Breast epithelium (tissue), 3 donors: ENCODE data around the gene ATP6V1G2.

ENCODE experiments used
- POLR2A ChIP-seq: fragments of 450-650 bp; IDR thresholded peaks from one replicate; pipeline ENCODE4 v1.6.1; 2016; ENCODE audit warnings: antibody characterized with exemption, mild to moderate bottlenecking, moderate library complexity
- POLR2AphosphoS5 ChIP-seq, 3 donors: sonication (generic); formaldehyde crosslinking; IDR thresholded peaks; one replicate each; pipeline ENCODE4 v1.6.1; 2017; ENCODE audit warnings: antibody characterized with exemption in 3 of 3
- TF ChIP-seq, protein P1 (sequence below), 3 donors: fragments of 450-650 bp; IDR thresholded peaks; one replicate each; pipeline ENCODE4 v1.5.1; 2016 to 2017; ENCODE audit warnings: antibody characterized with exemption in 3 of 3, mild to moderate bottlenecking in 3 of 3, moderate library complexity in 3 of 3

DNA sequence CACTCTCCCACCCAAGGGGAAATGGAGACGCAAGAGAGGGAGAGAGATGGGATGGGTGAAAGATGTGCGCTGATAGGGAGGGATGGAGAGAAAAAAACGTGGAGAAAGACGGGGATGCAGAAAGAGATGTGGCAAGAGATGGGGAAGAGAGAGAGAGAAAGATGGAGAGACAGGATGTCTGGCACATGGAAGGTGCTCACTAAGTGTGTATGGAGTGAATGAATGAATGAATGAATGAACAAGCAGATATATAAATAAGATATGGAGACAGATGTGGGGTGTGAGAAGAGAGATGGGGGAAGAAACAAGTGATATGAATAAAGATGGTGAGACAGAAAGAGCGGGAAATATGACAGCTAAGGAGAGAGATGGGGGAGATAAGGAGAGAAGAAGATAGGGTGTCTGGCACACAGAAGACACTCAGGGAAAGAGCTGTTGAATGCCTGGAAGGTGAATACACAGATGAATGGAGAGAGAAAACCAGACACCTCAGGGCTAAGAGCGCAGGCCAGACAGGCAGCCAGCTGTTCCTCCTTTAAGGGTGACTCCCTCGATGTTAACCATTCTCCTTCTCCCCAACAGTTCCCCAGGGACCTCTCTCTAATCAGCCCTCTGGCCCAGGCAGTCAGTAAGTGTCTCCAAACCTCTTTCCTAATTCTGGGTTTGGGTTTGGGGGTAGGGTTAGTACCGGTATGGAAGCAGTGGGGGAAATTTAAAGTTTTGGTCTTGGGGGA is 29.7 kb upstream of the ATP6V1G2 start:
- TF ChIP-seq, protein P1, sequence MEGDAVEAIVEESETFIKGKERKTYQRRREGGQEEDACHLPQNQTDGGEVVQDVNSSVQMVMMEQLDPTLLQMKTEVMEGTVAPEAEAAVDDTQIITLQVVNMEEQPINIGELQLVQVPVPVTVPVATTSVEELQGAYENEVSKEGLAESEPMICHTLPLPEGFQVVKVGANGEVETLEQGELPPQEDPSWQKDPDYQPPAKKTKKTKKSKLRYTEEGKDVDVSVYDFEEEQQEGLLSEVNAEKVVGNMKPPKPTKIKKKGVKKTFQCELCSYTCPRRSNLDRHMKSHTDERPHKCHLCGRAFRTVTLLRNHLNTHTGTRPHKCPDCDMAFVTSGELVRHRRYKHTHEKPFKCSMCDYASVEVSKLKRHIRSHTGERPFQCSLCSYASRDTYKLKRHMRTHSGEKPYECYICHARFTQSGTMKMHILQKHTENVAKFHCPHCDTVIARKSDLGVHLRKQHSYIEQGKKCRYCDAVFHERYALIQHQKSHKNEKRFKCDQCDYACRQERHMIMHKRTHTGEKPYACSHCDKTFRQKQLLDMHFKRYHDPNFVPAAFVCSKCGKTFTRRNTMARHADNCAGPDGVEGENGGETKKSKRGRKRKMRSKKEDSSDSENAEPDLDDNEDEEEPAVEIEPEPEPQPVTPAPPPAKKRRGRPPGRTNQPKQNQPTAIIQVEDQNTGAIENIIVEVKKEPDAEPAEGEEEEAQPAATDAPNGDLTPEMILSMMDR (IDR thresholded peaks at IDR 0.05), result no peak
- TF ChIP-seq POLR2AphosphoS5 (IDR thresholded peaks at IDR 0.05) (no peak), POLR2A (no peak)
